KOPT-K1 (cell line): Measurements from ENCODE around the gene FAT1.
A peak's percentile ranks its signal among the peaks of the same experiment; 100 is the strongest.

Source experiments
- H3K27ac ChIP-seq: fragments of 200-600 bp; sonication (generic); 2 replicates; pipeline ENCODE4 v1.5.1; 2016; ENCODE audit warnings: antibody characterized with exemption, mild to moderate bottlenecking, low read depth, low read length; ENCODE audit not compliant: poor library complexity, severe bottlenecking
- H3K36me3 ChIP-seq: fragments of 200-600 bp; sonication (generic); 2 replicates; pipeline ENCODE4 v1.5.1; 2017; ENCODE audit warnings: antibody characterized with exemption, mild to moderate bottlenecking, low read length, moderate library complexity; ENCODE audit not compliant: insufficient read depth
- H3K9me3 ChIP-seq: fragments of 200-600 bp; sonication (generic); 2 replicates; pipeline ENCODE4 v1.5.1; 2017; ENCODE audit warnings: antibody characterized with exemption, low read length, mild to moderate bottlenecking; ENCODE audit not compliant: insufficient read depth, poor library complexity, severe bottlenecking

Gene FAT1

DNA sequence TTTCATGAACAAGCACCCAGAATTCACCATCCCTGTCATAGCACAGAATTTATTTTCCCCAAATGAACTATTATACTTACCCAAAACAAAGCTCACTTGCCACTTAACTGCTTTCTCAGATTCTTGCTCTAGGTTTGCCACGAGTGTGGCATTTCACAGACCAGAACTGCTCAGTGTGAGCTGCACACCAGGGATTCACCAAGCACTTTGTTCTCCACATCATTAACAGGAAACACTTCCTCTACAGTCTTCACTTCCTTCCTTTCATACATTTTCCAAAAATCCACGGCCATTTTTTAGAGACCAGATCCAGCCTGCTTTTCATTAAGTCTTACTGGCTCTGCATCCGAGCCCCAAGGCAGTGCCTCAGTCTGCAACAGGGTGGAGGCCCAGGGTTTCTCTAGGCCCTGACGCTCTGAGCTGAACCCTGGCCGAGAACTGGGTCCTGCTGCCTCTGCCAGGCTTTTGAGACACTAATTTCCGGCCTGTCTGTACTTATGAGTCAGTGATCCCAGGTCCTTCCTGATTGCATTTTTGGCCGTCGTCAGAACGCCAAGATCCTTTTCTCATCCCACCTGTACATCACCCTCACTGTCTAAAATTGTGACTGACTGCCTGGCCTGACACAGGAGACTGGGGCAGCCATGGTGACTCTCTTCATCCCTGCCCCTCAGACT is 100.7 kb downstream of the FAT1 start:
- H3K36me3 ChIP-seq: peaks cover 59% of the 10 kb centered on the region
- H3K27ac ChIP-seq: peak overlapping the region; percentile 56
- H3K9me3 ChIP-seq: no peaks in the 10 kb centered on the region

DNA sequence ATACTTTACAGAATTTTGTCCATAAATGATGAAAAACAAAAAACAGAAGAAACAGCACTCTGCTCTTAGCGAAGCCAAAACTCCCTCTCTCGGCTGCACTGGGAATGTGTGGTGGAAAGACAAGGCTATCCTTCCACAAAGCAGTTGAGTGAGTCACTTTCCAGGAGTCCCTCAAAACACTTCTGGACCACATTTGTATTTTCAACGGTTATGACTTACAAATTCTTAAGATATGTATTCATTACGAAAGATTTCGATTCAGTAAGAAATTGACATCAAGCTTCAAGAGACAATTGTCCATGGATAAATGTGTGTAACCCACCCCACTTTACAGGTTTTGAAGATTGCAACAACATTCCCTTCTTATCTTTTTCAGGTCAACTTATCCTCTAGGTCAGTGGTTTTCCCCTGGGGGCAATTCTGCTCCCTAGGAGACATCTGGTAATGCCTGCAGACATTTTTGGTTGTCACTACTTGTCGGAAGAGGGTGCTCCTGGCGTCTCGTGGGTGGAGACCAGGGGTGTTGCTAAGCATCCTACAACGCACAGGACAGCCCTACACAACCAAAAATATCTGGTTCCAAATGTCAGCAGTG is 101.6 kb downstream of the FAT1 start:
- Histone ChIP-seq H3K27ac (peak overlapping the region; percentile 56), H3K9me3 (no peaks in the 10 kb centered on the region), H3K36me3 (peaks cover 65% of the 10 kb centered on the region)

DNA sequence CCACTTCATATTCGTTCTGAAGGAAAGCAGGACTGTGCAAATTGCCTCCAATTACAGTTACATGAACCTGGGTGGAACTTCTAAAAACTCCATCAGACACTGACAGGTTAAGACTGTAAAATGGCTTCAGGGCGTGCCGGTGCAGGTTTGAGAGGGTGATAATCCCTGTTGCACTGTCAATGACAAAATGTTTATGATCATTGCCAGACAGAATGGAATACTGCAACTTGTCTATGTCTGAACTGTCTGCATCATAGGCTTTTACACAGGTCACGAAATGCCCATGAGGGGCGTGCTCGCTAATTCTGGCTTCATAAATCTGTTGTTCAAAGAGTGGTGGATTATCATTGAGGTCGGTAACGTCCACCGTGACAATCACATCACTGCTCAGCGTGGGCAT is 104.6 kb downstream of the FAT1 start:
- Histone ChIP-seq H3K27ac (no peak overlapping the region), H3K9me3 (no peaks in the 10 kb centered on the region), H3K36me3 (peaks cover 94% of the 10 kb centered on the region)

DNA sequence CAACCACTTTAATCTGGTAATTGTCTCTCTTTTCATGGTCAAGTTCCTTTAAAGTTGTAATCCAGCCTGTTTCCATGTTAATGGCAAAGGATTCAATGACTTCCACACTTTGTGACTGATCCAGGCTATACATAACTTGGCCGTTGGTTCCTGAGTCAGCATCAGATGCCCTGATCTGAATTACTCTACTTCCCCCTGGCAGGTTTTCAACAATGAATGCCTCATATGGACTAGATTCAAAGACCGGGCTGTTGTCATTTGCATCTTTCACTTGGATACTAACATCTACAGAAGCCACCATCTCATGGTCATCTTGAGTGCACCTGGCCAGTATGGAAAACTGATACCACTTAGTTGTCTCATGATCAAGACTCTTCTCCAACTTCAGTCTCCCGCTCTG is 105.7 kb downstream of the FAT1 start:
- Histone ChIP-seq H3K9me3 (no peaks in the 10 kb centered on the region), H3K36me3 (peaks cover 97% of the 10 kb centered on the region), H3K27ac (no peak overlapping the region)

- H3K36me3 ChIP-seq: peaks cover 83% of the 10 kb centered on the region
- H3K9me3 ChIP-seq: no peaks in the 10 kb centered on the region
- no peak overlapping the region for H3K27ac ChIP-seq
Observed at GRCh38 chr4:186607490-186607889, 116.2 kb downstream of the FAT1 start.

GRCh38 chr4:186606591-186606992 is 117.1 kb downstream of the FAT1 start:
- H3K27ac ChIP-seq: no peak overlapping the region
- peaks cover 82% of the 10 kb centered on the region for H3K36me3 ChIP-seq
- H3K9me3 ChIP-seq: no peaks in the 10 kb centered on the region

DNA sequence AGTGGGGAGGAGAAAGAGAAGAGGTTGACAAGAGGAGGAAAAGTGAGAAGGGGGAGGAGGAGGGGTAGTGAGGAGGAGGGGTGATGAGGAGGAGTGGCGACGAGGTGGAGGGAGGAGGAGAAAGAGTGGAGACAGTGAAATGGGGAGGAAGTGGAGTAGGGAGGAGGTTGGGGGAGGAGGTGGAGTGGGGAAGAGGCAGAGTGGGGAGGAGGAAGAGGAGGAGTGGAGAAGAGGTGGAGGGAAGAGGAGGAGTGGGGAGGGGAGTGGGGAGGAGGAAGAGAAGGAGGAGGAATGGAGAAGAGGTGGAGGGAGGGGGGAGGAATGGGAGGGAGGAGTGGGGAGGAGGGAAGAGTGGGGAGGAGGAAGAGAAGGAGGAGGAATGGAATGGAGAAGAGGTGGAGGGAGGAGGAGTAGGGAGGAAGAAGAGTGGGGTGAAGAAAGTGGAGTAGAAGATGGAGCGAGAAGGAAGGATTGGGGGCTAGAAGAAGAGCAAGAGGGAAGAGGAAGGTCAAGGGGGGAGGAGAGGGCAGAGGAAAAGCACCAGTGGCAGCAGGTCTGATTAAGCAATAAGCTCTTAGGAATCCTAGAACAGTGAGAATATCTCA is 118.3 kb downstream of the FAT1 start:
- H3K9me3 ChIP-seq: no peaks in the 10 kb centered on the region
- peaks cover 82% of the 10 kb centered on the region for H3K36me3 ChIP-seq
- peak overlapping the region; percentile 83 for H3K27ac ChIP-seq

DNA sequence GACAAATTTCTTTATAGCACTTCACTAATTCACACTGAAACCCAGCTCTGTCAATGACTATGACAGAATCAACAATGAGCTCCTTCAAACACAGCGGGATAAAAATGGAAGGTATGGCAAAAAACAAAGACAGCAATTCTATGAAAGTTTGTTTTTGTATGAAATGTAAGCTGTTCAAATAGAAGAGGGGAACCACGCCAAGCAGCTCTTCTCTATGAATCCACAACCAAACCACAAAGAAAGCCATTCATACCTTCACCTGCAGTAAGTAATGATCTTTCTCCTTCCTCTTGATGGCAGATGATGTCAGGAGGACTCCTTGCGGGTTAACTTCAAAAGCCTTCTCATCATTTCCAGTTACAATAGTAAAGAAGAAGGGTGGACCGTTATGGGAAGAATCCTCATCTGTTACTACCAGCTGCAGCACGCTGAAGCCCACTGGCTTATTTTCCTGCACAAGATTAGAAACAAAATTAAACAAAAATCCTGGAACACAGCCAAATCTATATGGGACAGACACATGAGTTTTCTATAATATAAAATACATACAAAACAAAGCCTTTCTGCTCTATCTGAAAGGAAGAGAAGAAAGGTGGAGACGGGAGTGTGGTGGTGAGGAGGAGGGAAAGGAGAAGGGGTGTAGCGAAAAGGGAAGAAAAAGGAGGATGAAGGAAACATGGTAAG is 119.4 kb downstream of the FAT1 start:
- H3K27ac ChIP-seq: peak overlapping the region; percentile 83
- H3K9me3 ChIP-seq: no peaks in the 10 kb centered on the region
- peaks cover 83% of the 10 kb centered on the region for H3K36me3 ChIP-seq

DNA sequence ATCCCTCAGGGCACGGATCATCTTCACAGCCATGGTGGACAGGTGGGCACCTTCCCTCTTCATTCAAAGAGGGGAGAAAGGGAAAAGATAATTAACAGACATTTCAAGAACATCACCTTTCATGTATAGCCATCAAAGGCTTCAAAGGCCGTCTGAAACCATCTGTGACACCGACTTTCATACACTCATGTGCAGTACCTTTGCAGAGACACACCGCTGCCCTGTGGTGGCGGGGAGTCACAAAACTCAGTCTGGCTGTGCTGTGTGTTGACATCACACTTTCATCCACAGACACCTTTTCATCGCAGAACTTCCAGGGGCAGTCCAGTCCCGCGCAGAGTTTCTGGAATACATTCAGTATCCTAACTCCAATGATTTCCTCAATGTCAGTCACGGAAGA is 120.7 kb downstream of the FAT1 start:
- peak overlapping the region; percentile 83 for H3K27ac ChIP-seq
- no peaks in the 10 kb centered on the region for H3K9me3 ChIP-seq
- H3K36me3 ChIP-seq: peaks cover 74% of the 10 kb centered on the region

GRCh38 chr4:186599483-186599882 is 124.2 kb downstream of the FAT1 start:
- H3K27ac ChIP-seq: peak overlapping the region; percentile 94
- peaks cover 70% of the 10 kb centered on the region for H3K36me3 ChIP-seq
- no peaks in the 10 kb centered on the region for H3K9me3 ChIP-seq

DNA sequence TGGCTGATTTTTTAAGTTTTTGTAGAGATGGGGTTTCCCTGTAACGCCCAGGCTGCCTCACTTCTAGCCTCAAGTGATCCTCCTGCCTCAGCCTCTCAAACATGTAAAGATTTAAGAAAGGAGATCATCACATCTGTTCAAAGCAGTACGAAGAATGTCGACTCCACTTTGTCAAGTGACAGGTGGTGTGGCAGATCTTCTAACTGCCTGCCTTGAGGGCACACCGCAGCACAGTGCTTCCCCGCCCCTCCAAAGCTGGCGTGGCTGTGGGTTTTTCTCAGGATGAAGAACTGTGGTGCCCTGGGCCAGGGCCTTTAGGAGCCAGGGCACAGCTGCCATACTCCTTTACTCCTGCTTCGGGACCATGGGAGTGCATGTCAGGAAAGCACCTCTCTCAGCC is 125.0 kb downstream of the FAT1 start:
- peaks cover 69% of the 10 kb centered on the region for H3K36me3 ChIP-seq
- H3K27ac ChIP-seq: peak overlapping the region; percentile 94
- H3K9me3 ChIP-seq: no peaks in the 10 kb centered on the region

DNA sequence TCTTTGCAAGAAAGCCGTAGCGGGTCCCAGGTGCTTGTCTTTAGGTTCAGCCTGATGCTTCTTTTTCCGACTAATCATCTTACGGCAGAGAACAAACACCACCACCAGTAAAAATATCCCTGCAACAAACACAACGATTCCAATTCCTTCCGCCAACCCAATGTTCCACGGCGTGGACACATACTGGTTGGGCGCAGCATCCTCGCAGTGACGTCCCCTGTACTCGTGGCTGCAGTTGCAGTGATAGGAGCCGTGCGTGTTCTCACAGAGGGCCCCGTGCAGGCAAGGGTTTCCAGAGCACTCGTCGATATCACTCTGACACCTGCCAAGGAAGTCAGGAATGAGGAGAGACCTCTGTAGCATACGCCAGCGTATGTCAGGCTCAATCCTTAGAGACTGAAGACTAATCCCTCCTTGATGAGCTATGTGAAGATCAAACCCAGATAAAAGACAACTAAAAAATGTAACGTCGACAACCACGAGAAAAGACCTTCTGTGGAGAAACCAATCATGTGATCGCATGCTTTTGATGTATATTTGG is 126.7 kb downstream of the FAT1 start:
- Histone ChIP-seq H3K9me3 (no peaks in the 10 kb centered on the region), H3K36me3 (peaks cover 59% of the 10 kb centered on the region), H3K27ac (peak overlapping the region; percentile 94)

DNA sequence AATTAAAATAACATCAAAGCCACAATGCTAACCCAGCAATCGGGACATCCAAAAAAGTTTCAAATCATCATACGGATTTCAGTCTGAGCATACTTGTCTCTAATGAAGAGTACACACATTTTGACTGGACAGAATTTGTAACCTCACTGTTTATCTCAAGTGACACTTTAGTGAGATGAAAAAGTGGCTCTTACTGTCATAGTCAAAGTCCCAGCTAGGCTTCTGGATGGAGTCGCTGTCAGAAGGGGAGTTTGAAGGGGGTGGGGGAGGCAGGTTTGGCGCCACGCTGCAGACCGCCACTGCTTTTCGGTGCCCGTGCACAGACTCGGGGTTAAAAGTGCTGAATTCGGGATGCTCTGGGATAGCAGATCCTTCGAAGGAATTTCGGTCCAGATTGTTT is 127.3 kb downstream of the FAT1 start:
- H3K36me3 ChIP-seq: peaks cover 56% of the 10 kb centered on the region
- no peaks in the 10 kb centered on the region for H3K9me3 ChIP-seq
- peak overlapping the region; percentile 94 for H3K27ac ChIP-seq

GRCh38 chr4:186593587-186593973 is 130.1 kb downstream of the FAT1 start:
- Histone ChIP-seq H3K36me3 (peaks cover 56% of the 10 kb centered on the region), H3K9me3 (no peaks in the 10 kb centered on the region), H3K27ac (peak overlapping the region; percentile 93)

- Histone ChIP-seq H3K36me3 (peaks cover 61% of the 10 kb centered on the region), H3K27ac (peak overlapping the region; percentile 93), H3K9me3 (no peaks in the 10 kb centered on the region)
Observed at GRCh38 chr4:186592966-186593586, 130.6 kb downstream of the FAT1 start.
